Hepatocyte (in vitro differentiated cells): ENCODE data around the gene DEGS2. TPM values are rescaled to one million over a fixed set of nuclear protein-coding genes. Genes with fewer than 3 reads are reported as not detected.

Experiments
- DNase-seq: peaks from one replicate; pipeline ENCODE4 v3.0.0-alpha.2; 2016; ENCODE audit warnings: low spot score
- H2AFZ ChIP-seq: fragments of 200-600 bp; sonication (generic); 2 replicates; pipeline ENCODE4 v1.6.0; 2016; ENCODE audit warnings: antibody characterized with exemption, mild to moderate bottlenecking
- H3K27ac ChIP-seq: fragments of 200-600 bp; sonication (generic); 2 replicates; pipeline ENCODE4 v1.5.1; 2016; ENCODE audit warnings: mild to moderate bottlenecking
- H3K27me3 ChIP-seq: fragments of 200-600 bp; sonication (generic); 2 replicates; pipeline ENCODE4 v1.6.1; 2016
- H3K36me3 ChIP-seq: fragments of 200-600 bp; sonication (generic); replicated peaks from 2 replicates; pipeline ENCODE4 v1.5.1; 2016; ENCODE audit warnings: low read depth; ENCODE audit not compliant: insufficient read depth
- H3K4me1 ChIP-seq: fragments of 200-600 bp; sonication (generic); 2 replicates; pipeline ENCODE4 v1.5.1; 2016; ENCODE audit warnings: mild to moderate bottlenecking, moderate library complexity; ENCODE audit not compliant: insufficient read depth
- H3K4me2 ChIP-seq: fragments of 200-600 bp; sonication (generic); 2 replicates; pipeline ENCODE4 v1.6.0; 2016
- H3K4me3 ChIP-seq: fragments of 200-600 bp; sonication (generic); 2 replicates; pipeline ENCODE4 v1.5.1; 2016; ENCODE audit warnings: mild to moderate bottlenecking
- H3K79me2 ChIP-seq: fragments of 200-600 bp; sonication (generic); 2 replicates; pipeline ENCODE4 v1.6.0; 2017; ENCODE audit warnings: mild to moderate bottlenecking
- H3K9me2 ChIP-seq: fragments of 200-600 bp; sonication (generic); replicated peaks from 2 replicates; pipeline ENCODE4 v1.6.0; 2017; ENCODE audit warnings: mild to moderate bottlenecking; ENCODE audit not compliant: insufficient read depth
- H3K9me3 ChIP-seq: fragments of 200-600 bp; sonication (generic); 2 replicates; pipeline ENCODE4 v1.5.1; 2016; ENCODE audit warnings: low read depth, mild to moderate bottlenecking
- H4K20me1 ChIP-seq: fragments of 200-600 bp; sonication (generic); 2 replicates; pipeline ENCODE4 v1.6.0; 2016; ENCODE audit warnings: mild to moderate bottlenecking; ENCODE audit not compliant: insufficient read depth, poor library complexity, severe bottlenecking
- EZH2 ChIP-seq: fragments of 200-600 bp; sonication (generic); IDR thresholded peaks from 2 replicates; pipeline ENCODE4 v1.6.1; 2016; ENCODE audit warnings: antibody characterized with exemption, mild to moderate bottlenecking, borderline replicate concordance
- EZH2phosphoT487 ChIP-seq: fragments of 200-600 bp; sonication (generic); IDR thresholded peaks from one replicate; pipeline ENCODE4 v1.6.1; 2018; ENCODE audit warnings: antibody characterized with exemption, mild to moderate bottlenecking, low read depth, moderate library complexity; ENCODE audit not compliant: unreplicated experiment, severe bottlenecking
- WGBS: methylation state at CpG from one replicate; pipeline ENCODE4 v1.1.6; 2016; ENCODE audit warnings: low lambda C conversion rate; ENCODE audit errors: missing lambda C conversion rate; 5-methylcytosine and 5-hydroxymethylcytosine counted together
- polyA plus RNA-seq: library from polyadenylated mRNA; unstranded; fragments of >200 nt; fragmentation: Nextera tagmentation; extraction: Ambion mirVana; gene quantifications from 2 replicates; pipeline ENCODE4 v1.2.1, GENCODE V29; 2016
- total RNA-seq: library from RNA; depleted of rRNA; stranded (reverse); fragments of >200 nt; gene quantifications from 2 replicates; pipeline ENCODE4 v1.2.3, GENCODE V29; 2014
- TF ChIP-seq, protein P1 (sequence below): fragments of 200-600 bp; sonication (generic); IDR thresholded peaks from 2 replicates; pipeline ENCODE4 v1.5.1; 2016; ENCODE audit warnings: antibody characterized with exemption, mild to moderate bottlenecking; ENCODE audit not compliant: poor library complexity

The DEGS2 gene
- total and polyA plus RNA-seq, 2 experiments from 2014 or later = 5.3 to 7.7 TPM

DNA sequence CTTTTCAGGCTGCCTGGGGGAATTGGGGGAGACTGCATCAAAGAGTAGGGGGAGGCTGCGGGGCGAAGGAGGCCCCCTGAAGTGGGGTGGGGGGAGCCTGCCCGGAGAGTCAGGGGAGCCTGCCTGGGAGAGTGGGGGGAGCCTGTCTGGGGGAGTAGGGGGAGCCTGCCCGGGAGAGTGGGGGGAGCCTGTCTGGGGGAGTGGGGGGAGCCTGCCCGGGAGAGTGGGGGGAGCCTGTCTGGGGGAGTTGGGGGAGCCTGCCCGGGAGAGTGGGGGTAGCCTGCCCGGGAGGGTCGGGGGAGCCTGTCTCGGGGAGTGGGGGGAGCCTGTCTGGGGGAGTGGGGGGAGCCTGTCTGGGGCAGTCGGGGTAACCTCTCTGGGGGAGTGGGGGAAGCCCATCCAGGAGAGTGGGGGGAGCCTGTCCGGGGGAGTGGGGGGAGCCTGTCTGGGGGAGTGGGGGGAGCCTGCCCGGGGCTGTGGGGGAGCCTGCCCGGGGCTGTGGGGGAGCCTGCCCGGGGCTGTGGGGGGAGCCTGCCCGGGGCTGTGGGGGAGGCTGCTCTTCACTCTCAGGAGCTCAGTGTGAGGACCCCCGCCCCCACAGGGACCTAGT is 6.5 kb upstream of the DEGS2 start:
- Histone ChIP-seq H3K27ac (no peak overlapping the region), H3K36me3 (no peaks in the 10 kb centered on the region), H4K20me1 (no peaks in the 10 kb centered on the region), H3K4me1 (no peaks in the 10 kb centered on the region), H3K4me3 (no peak overlapping the region), H3K9me2 (no peaks in the 10 kb centered on the region), H3K79me2 (no peaks in the 10 kb centered on the region), H3K9me3 (no peaks in the 10 kb centered on the region), H3K27me3 (peaks cover 7% of the 10 kb centered on the region), H2AFZ (no peak overlapping the region), H3K4me2 (no peak overlapping the region)
- no CpG with 5 or more reads among the region's 16 CpGs for WGBS
- DNase-seq = no peak
- TF ChIP-seq EZH2 = no peak
- TF ChIP-seq, protein P1, sequence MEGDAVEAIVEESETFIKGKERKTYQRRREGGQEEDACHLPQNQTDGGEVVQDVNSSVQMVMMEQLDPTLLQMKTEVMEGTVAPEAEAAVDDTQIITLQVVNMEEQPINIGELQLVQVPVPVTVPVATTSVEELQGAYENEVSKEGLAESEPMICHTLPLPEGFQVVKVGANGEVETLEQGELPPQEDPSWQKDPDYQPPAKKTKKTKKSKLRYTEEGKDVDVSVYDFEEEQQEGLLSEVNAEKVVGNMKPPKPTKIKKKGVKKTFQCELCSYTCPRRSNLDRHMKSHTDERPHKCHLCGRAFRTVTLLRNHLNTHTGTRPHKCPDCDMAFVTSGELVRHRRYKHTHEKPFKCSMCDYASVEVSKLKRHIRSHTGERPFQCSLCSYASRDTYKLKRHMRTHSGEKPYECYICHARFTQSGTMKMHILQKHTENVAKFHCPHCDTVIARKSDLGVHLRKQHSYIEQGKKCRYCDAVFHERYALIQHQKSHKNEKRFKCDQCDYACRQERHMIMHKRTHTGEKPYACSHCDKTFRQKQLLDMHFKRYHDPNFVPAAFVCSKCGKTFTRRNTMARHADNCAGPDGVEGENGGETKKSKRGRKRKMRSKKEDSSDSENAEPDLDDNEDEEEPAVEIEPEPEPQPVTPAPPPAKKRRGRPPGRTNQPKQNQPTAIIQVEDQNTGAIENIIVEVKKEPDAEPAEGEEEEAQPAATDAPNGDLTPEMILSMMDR = no peak
- TF ChIP-seq EZH2phosphoT487 = no peak

DNA sequence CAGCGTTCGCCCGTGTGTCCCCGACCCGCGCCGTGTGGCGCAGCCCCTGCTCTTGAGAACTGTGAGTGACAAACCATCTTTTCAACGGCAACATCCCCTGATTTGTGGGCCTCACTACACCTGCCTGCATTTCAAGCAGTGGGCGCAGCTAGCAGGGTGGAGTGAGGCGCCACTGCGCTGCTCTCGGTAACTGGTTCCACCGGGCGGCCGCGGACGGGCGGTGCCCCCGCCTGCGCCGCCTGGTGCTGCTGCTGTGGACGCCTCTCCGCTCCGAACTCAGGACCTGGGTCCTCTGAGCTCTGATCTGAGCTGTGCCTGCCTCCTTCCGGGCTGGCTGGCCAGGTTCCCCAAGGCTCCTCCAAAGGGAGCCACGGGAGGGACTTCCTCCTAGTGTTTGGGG is 5.9 kb upstream of the DEGS2 start:
- 73% methylated on average over 27 of the region's 27 CpGs for WGBS
- H3K9me2 ChIP-seq = no peaks in the 10 kb centered on the region
- no peaks in the 10 kb centered on the region for H4K20me1 ChIP-seq
- H3K79me2 ChIP-seq = no peaks in the 10 kb centered on the region
- H3K27me3 ChIP-seq = peaks cover 12% of the 10 kb centered on the region
- no peak overlapping the region for H3K27ac ChIP-seq
- no peak overlapping the region for H3K4me3 ChIP-seq
- TF ChIP-seq, protein P1 = no peak
- TF ChIP-seq EZH2phosphoT487 = no peak
- no peak for TF ChIP-seq EZH2
- no peaks in the 10 kb centered on the region for H3K36me3 ChIP-seq
- no peak overlapping the region for H2AFZ ChIP-seq
- no peaks in the 10 kb centered on the region for H3K9me3 ChIP-seq
- H3K4me2 ChIP-seq = no peak overlapping the region
- no peaks in the 10 kb centered on the region for H3K4me1 ChIP-seq
- no peak for DNase-seq

DNA sequence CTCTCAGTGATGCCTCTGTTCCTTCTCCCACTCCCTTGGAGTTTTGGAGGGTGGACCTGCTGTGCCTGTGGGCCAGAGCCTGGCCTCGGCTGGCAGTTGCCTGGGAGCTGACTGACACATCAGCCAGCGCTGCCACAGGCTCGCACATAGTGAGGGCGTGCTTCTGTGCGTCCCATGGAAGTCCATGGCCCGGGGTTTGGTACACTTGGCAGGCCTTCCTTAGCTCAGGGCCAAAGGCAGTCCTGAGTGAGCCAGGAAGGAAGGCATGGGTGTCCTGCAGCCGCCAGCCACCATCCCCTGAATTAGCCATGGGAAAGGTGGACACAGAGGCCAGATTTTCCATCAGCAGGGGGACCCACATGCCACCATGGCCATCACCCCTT is 1.1 kb upstream of the DEGS2 start:
- Histone ChIP-seq H3K27me3 (peaks cover 28% of the 10 kb centered on the region), H3K4me1 (peaks cover 21% of the 10 kb centered on the region), H4K20me1 (no peaks in the 10 kb centered on the region), H3K9me3 (no peaks in the 10 kb centered on the region), H3K36me3 (no peaks in the 10 kb centered on the region), H3K9me2 (no peaks in the 10 kb centered on the region), H3K27ac (no peak overlapping the region), H3K4me2 (no peak overlapping the region), H3K4me3 (no peak overlapping the region), H3K79me2 (no peaks in the 10 kb centered on the region), H2AFZ (no peak overlapping the region)
- TF ChIP-seq EZH2 (peak; percentile 10), EZH2phosphoT487 (no peak)
- WGBS = 96% methylated on average over 7 of the region's 7 CpGs
- DNase-seq = peak; percentile 2

DNA sequence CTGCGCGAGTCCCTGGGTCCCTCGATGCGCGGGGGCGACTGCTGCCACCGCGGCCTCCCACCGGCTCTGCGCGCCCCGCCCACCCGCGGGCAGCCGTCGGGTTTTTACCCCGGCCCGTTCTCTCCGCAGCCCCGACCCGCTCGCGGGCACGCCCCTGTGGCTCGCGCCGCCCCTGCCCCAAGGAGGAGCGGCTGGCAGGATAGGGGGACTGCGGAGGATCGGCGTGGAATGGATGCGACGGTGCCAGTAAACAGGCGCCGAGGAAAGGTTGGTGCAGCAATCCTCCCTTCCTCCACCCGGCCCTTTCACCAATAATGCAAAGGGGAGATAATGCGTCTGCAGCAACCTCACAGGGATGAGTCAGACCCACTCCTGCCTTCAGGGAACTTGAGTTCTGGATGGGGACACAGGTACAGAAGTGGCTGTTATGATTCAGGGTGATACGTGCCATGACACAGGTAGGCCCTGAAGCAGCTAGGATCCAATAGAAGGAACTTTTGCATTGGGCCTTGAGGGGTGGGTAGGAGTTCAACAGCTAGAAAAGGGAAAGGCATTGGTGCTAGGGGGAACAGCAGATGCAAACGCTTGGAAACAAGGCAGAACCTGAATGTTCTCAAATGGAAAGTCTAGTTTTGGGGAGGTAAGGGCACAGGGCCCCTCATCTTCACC is 554 bp upstream of the DEGS2 start:
- Histone ChIP-seq H3K9me3 (no peaks in the 10 kb centered on the region), H3K79me2 (no peaks in the 10 kb centered on the region), H4K20me1 (no peaks in the 10 kb centered on the region), H3K4me3 (peak overlapping the region; percentile 39), H3K9me2 (no peaks in the 10 kb centered on the region), H3K4me2 (peak overlapping the region; percentile 99), H2AFZ (peak overlapping the region; percentile 49), H3K27me3 (peaks cover 28% of the 10 kb centered on the region), H3K36me3 (no peaks in the 10 kb centered on the region), H3K27ac (no peak overlapping the region), H3K4me1 (peaks cover 25% of the 10 kb centered on the region)
- DNase-seq = peak; percentile 25
- TF ChIP-seq, protein P1 = no peak
- TF ChIP-seq EZH2phosphoT487 = no peak
- TF ChIP-seq EZH2 = no peak
- 39% methylated on average over 7 of the region's 39 CpGs for WGBS
